NCI-H2171 (cell line): ENCODE measurements around the gene TAP1.

Experiments used
- DNase-seq: peaks from one replicate; lab custom pipeline; 2025; lab: John Stamatoyannopoulos, UW

Gene TAP1

DNA sequence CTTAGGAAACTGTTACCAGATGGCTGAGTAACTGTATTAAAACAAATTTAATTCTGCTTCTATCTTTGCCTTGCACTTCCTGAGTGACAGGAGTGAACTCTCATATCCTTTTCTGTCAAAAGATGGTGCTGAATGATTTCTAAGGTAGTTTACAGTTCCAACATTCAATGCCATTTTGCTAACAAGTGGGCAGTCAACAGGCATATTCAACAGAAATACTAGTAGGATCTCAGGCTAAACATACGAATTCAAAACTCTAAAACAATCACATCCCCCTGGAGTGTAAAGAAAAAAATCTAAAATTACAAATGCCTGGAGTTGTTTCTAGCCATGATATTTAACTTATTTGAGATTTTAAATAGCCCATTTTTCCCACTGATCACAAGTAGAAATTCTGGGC lies 7.2 kb upstream of the TAP1 start:
- no peak for DNase-seq

DNA sequence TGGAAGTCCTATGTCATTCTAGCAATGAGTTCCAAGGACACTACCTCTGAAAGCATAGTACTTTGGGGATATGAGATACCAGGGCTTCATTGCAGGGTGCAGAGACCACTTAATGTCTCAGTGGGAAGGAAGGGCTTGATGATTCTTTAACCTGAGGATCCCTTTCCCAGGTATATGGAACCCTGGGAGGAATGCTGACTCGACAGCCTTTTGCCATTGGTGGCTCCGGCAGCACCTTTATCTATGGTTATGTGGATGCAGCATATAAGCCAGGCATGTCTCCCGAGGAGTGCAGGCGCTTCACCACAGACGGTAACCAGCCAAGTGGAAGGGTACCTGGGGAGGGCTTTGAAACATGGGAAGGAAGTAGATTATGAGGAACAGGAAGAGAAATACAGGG lies 4.7 kb upstream of the TAP1 start:
- DNase-seq = no peak

DNA sequence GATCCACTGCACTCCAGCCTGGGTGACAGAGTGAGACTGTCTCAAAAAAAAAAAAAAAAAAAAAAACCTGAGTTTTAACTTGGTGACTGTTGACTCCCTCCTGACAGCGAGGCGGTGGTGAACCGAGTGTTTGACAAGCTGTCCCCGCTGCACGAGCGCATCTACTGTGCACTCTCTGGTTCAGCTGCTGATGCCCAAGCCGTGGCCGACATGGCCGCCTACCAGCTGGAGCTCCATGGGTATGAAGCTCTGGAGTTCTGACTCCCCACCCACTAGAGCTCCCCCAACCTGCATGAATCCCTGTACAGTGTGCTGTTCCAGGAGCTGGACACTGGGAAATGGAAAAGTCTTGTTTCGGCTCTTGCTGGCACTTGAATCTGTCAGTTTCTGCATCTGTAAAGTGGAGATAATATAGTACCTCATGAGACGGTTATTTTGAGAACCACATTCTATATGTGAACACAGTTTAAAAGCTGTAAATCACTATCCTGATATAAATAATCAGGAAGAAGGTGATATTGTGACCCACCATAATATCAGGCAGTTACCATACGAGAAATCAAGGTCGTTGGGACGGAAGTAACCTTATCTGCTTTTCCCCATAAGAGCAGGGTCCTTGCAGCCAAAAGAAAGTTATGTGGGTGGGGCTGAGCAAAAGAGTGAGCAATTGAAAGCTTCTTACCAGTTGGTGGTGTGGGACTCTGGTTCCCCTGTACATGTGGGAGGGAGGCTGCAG lies 3.8 kb upstream of the TAP1 start:
- no peak for DNase-seq

DNA sequence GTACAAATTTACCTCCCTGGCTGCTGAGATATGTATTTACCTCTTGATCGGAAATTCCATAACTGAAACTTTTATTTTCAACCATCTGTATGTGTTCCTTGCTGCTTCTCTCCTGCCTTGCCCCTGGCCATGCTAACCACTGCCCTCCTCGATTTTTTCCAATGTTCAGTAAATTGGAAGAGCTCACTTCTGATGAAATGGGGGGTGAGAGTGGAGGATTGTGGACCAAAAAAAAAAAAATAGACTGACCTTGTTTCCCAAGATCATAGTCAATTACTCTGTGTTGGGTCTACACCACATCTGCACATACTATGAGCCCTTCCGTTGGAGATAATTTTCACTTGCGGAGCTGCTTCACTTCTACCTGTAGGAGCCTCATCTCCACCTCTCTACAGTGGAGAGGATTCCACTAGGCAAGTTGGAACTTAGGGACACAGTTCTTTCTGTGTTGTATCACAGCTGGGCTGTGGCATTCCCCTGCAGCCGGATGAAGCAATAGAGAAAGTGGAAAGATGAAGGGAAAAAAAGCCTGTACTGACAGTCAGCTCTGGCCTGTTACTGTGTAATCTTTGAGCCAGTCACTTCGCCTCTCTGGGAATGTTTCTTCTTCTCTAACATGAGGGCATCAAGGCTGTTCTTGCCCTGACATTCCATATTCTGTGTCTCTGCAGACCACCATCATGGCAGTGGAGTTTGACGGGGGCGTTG lies 2.1 kb upstream of the TAP1 start:
- DNase-seq = no peak

DNA sequence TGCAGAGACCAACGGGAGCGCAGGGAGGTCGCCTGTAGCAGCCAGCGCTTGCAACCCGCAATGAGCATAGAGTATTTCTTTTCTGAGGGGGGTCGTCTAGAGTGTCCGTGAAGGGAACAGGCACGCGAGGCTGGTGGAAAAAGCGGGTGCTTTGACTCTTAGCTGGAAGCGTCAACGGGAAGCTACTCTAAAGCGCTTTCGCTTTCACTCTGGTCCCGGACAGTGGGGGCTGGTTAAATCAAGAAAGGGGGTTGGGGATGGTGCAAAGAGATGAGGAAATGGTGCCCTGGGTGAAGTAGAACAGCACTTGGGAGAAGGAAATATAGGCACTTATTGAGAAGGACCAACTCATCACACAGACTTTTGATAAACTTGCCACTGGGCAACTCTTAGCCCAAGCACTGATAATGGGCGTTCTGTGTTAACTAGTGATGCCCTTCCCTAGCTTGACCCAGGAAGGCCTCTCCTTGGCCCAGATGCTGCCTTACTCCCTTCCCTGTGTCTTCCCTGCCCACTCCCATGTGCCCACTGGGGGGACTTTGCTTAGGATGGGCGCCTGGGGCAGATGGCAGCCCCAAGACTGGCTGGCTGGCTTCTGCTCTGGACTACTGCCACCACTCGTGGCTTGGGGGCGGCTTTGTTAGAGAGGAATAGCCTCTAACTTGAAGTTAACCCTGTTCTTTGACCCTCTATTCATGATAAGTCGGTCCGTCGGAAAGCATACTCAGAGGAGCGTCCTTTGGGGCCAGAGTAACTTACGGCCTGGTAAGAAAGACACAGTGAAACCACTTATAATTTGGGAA lies 1.1 kb upstream of the TAP1 start:
- DNase-seq = no peak

DNA sequence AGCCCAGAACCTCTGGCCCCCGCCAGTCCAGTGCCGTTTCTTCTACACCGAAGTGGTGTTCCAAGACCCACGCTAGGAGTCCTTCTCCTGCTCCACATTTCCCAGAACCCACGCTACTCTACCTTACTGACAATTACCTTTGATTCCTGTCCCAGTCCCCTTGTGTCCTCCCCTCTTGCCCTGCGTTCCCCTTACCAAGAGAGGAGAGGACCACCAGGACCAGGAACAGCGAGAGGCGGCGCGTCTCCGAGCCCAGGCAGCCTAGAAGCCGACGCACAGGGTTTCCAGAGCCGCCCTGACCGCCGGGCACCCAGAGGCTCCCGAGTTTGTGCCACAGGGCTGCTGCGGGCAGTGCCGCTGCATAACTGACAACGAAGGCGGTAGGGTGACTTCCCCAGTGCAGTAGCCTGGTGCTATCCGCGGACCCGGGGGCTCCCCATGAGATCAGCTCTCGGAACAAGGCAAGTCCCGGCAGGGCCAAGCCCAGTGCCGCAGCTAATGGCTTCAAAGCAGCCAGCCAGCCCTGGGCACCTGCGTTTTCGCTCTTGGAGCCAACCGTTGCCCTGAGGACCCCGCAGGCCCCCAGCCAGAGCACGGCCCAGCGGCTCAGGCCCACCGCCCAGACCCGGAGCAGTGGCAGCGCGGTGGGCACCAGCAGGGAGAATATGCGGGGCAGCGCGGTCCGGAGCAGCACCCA lies 512 bp downstream of the TAP1 start:
- DNase-seq = no peak

DNA sequence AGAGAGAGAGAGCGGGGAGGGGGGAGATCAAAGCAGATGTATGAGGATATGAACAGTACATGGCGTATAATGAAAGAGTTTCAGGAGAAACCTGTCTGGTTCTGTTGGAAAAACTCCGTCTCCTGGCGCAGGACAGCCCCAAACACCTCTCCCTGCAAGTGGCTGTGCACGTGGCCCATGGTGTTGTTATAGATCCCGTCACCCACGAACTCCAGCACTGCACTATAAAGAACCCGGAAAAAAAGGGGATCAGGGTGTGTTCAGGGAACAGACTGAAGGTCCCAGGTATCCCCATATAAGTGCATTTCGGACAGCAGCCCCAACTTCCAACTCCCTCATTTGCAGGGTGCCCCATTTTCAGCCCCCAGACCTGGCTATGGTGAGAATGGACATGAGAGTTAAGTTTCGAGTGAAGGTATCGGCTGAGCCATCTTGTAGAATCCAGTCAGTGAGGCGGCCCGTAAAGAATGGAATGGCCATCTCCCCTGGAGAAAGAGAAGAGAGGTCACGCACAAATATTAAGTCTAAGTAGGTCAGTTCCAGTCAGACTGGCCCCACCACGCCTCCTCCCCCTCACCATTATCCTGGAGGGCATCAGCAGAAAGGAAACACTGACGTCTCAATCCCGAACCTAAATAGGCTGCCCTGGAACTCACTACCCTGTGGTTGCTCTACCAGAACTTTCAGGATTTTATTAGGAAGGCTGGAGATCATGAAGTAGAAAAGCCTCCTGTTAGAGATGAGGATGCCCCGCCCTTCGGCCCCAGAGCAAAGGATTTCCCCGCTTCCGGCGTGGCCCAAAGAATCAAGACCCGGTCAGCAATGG lies 1.3 kb downstream of the TAP1 start:
- DNase-seq = no peak

DNA sequence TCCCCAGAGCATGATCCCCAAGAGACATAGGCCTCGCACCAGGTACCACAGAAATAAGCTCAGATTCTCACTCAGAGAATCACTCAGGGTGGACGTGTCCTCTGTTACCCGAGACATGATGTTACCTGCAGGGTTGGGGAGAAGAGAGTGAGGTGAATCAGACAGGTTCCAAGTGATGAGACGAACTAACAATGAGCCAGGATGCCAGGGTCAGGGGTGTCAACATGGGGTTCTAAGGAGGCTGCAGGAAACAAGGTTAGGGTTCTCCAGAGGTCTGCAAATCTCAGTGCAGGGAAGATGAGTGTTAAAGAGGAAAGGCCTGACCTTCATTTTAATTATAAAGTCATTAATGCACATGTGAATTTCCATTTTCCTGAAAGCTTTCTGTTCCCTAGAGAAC lies 2.5 kb downstream of the TAP1 start:
- DNase-seq = no peak

DNA sequence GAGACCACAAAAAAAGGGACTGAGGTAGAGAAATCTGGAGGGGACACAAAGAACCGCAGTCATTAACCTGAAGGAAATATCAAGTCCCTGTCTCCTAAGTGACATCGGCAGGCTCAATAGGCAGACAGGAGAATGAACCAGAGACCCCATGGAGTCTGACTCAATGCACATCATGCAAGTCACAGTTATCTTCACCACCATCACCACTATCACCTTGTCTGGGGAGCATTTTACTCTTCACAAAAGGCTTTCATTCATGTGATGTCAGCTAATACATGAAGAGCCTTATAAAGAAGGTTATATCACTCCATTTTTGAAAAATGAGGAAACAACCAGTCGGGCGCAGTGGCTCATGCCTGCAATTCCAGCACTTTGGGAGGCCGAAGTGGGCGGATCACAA lies 4.4 kb downstream of the TAP1 start:
- DNase-seq = no peak

DNA sequence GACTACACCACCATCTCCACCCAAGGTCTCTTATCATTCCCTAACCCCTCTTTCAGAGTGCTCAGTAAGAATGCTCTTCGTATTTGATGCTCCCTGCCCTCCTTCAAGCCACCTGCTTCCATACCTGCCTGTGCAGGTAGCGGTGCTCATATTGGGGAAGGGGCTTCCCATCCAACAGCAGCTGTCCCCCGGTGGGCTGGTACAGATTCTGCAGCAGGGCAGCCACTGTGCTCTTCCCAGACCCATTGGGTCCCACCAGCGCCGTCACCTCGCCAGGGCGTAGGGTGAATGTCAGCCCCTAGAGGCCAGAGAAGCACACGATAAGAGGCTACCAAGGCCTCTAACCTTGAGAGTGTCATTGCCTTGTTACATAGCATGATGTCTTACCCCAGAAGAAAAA lies 5.7 kb downstream of the TAP1 start:
- DNase-seq = no peak

DNA sequence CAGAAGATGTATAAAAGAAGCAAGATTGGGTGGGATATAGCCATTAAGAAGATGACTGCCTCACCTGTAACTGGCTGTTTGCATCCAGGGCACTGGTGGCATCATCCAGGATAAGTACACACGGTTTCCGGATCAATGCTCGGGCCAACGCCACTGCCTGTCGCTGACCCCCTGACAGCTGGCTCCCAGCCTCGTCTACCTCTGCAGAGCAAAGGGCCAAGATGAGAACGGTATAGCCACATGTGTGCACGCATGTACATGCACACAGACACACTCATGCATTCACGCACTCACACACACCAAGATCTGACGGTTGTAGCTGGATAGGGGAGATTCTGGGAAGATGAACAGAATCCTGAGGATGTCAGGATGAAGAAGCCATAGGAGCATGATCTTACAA lies 6.5 kb downstream of the TAP1 start:
- no peak for DNase-seq

DNA sequence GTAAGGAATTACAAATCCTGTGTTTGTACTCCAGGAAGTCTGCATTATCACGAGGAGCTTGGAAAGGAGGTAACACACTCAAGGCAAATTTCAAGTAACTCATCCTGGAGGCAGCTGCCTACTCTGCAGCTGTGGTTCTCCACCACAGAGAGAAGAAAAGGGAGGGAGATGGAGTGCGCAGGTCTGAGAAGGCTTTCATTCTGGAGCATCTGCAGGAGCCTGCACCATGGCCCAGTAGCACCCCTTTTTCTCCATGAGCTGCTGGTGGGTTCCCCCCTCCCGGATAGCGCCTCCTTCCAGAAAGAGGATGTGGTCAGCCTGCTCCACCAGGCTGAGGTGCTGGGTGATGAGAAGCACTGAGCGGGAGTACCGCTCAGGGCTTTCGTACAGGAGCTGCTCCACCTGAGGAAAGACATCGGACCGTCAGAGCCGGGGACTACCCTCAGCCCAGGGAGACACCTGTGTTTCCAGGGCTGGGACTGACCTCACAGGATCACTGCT lies 8.1 kb downstream of the TAP1 start:
- DNase-seq = no peak

DNA sequence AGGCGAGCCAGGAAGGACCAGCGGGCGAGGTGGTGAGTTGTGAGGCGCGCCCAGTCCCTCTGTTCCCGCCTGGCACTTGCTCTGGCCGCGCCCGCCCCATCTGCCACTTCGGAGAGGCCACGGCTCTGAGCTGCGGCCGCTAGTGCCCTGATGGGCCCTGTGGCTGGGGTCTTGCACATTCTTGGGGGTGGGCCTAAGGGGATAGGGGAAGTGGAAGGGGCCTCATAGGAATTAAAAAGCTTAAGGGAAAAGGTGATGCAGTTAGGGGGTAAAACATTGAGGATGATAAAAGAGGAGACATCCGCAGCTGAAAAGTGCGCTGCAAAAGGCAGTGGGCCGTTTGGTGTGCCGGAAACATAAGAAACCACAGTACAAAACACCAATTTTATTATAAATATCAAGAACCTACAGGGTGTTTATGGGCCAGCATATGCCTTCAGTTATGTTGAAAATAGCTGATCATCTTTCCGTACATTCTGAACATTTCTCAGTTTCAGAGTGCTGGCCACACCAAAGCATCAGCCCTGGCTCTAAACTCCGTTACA lies 8.6 kb downstream of the TAP1 start:
- DNase-seq = no peak

DNA sequence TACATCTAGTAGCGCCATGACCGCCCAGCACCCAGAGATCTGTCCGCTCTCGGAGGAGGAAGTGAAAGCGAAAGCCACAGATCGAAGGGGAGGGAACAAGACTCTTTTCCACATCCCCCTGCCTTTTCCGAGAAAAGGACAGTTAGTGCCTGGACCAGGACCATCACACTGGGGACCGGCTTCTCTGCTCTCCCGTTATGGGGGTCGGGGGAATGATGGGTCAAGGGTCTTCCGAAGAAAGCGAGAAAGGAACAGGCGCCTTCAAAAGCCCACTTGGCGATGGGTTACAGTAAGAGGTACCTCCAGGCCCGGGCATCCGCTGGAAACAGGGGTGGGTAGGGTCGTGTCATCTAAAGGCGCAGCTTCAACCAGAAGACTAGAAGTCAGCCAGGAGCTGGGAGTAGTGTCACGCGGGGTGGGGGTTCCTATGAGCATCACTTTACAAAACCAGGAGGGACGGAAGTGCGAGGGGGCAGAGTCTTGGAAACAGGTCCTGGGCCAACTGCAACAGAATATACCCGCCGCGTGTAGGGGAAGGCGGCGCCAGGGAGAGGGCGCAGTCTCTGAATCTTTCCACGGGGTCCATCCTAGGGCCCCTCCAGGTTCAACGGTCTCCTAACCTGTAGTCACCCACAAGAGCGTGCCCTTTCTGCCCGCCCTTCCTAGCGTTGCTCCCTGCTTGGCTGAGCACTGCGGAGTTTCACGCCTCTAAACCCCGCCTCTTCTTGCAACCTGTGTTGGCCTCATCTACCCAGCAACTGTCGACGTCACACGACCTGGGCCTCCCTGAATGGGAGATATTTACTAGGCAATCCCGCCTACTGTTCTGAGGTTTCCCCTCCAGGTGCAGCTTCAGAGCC lies 9.3 kb downstream of the TAP1 start, which contains the start of gene PSMB8:
Gene PSMB8, minus strand, starts transcription at position 69 of the 860 bp plus-strand sequence. Its CDS starts 51 bp downstream, at position 18.
- DNase-seq = peak; percentile 93

DNA sequence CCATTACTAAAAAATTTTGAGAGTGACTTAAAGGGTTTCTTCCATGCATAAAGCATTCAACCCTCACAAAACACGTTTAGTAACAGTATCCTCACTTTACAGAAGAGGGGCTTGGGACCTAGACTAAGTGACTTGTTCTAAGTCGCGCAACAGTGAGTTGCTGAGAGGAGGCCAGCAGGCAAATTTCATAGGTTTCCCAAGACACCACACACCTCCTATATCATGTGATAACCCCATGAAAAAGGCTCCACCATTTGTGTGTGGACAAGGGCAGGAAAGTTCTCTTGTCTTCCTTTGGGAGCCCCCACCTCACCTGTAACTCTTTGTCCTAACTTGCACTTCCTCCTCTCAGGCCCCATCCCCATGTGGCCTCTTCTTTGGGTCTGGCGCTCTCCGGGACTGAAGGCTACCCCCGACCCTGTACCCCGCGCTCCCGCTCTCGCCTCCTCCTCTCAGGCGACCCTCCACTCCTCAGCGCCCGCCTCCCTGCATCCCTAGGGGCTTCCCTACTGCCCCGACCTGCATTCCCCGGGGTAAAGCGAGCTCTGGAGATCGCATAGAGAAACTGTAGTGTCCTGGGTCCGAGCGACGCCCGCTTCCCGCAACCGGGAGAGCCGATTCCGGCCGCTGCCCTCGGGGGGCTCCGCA lies 10.0 kb downstream of the TAP1 start:
- DNase-seq = no peak

DNA sequence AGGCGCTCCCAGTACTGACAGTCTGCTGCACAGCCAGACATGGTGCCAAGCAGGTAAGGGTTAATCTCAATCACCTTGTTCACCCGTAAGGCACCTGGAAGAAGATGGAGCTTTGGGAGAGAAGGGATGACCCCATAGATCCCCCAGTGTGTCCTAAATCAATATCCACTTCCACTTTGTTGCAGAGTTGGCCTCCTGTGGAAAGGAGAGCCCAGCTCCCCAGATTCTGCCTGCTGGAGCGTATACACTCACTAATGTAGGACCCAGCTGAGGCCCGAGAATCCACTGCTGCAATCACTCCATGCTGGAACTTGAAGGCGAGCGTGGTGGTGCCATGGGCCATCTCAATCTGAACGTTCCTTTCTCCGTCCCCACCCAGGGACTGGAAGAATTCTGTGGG lies 10.8 kb downstream of the TAP1 start:
- DNase-seq = no peak

DNA sequence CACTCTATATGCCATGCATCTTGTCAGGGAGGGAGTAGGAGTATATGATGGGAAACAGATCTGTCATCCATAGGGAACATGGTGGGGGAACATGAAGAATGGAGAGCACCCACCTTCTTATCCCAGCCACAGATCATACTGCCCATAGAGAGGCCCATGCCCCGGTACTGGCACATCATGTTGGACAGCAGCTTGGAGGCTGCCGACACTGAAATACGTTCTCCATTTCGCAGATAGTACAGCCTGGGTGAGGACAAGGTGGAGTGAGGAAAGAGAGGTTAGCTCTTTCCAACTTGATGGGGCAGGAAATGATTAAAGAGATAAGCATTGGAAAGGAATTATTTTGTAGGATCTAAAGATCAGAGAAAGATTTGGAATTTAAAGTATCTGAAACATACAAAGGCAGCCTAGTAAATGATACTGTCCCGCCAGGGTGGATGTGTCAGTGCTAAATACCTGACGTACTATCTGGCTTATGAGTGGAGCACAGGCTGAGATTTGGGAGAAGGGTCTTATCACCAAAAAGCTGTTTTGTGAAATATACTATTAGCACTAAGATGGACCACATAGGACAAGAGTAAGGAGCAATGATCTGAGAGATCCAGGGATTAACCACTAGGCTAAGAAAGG lies 11.4 kb downstream of the TAP1 start:
- no peak for DNase-seq

DNA sequence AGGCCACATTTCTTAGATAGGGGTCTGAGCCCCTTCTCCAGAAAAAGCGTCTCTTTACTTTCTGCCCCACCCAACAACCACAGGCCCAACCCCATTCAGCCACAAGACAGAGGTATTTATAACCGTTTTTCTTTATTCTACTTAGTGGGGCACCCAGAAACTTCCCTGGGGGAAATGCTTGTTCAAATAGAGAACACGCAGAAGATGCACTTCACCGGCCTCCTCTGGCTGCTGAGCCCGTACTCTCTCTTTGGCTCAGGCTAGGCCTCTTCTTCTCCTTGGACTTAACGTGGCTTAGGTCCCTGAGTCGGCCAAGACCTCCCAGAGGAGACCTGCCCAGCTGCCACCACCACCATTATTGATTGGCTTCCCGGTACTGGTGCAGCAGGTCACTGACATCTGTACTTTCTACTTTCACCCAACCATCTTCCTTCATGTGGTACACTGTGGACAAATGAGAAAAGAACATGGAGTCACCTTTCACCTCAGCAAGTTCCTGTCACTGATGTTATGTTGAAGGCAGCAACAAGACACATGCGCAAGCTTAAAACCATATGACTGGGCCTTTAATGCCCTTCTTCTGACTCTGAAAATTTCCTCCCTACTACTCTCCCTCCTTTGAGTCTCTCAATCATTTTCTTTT lies 12.8 kb downstream of the TAP1 start:
- DNase-seq = no peak
